Activated effector memory CD4-positive, alpha-beta T cell treated with Interleukin-2 at 50 U/mL for 16 hours (primary cell): Measurements from ENCODE around the gene ANKRD12.

Experiments used
- DNase-seq: peaks from one replicate; pipeline ENCODE4 v3.0.0-alpha.2; 2020

ANKRD12 gene

DNA sequence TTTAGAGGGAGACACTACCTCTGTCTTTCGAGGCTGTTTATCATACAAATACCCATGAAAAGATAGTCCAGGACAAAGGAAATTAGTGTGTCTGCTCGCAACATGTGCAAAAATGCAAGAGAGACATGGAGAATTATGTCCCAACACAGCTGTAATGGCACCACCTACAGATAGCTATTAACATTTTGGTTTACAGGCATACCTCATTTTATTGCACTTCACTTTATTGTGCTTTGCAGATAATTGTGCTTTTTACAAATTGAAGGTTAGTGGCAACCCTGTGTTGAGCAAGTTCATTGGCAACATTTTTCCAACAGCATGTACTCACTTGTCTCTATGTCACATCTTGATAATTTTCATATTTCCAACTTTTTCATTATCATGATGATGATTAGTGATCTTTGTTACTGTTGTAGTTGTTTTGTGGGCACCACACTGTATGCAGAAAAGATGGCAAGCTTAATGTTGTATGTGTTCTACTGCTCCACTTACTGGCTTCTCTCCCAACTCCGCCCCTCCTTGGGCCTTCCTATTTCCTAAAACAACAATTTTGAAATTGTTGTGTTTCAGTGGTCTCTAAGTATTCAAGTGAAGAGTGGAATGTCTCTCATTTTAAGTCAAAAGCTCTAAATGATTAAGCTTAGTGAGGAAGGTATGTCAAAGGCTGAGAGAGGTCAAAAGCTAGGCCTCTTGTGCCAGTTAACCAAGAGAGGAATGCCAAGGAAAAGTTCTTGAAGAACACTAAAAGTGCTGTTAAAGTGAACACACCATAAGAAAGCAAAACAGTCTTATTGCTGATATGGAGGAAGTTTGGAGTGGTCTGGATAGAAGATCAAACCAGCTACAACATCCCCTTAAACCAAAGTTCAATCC lies 52.0 kb downstream of the ANKRD12 start:
- DNase-seq, result no peak

DNA sequence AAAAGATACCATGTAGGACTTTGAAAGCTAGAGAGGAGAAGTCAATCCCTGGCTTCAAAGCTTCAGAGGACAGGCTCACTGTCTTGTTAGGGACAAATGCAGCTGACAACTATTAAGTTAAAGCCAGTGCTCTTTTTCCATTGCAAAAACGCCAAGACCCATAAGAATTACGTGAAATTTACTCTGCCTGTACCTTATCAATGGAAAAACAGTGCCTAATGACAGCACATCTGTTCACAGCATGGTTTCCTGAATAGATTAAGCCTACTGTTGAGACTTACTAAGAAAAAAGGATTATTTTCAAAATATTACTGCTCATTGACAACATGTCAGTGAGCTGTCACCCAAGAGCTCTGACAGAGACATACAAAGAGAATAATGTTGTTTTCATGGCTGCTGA lies 52.9 kb downstream of the ANKRD12 start:
- no peak for DNase-seq

DNA sequence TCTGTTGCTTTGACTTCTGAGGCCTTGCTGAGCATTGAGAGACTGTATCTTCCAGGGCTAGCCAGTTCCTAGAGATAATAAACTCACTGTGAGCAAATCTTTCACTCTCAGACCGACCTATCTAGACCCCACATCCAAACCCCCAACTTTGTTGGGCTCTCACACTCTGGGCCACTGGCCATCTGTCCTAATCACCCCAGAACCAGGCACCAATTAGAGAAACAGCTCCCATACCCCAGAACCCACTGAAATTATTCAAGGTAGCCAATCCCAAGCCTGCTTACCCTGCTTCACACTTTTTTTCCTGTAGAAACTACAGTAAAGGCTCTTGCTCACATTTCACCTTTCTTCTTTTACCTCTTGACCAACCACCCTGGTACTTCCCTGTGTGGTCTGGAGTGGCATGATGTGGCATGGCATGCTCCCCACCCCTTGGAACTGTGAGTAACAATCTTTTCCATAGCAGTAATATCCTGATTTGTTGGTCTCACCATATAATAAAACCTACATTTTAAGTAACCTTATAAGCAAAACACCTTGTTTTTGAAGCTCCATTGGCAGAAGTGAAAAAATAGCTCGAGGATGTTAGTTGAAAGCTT lies 55.2 kb downstream of the ANKRD12 start:
- DNase-seq, result no peak

DNA sequence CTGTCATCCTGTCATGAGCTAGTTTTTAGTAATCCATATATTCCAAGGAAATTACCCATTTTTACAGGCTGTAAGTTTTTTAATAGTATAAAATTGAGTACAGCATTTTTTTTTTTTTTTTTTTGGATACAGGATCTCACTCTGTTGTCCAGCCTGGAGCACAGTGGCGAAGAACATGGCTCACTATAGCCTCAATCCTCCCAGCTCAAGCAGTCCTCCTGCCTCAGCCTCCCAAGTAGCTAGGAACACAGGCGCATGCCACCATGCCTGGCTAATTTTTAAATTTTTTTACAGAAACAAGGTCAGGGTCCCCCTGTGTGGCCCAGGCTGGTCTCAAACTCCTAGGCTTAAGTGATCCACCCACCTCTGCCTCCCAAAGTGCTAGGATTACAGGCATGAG lies 56.5 kb downstream of the ANKRD12 start:
- DNase-seq, result no peak

DNA sequence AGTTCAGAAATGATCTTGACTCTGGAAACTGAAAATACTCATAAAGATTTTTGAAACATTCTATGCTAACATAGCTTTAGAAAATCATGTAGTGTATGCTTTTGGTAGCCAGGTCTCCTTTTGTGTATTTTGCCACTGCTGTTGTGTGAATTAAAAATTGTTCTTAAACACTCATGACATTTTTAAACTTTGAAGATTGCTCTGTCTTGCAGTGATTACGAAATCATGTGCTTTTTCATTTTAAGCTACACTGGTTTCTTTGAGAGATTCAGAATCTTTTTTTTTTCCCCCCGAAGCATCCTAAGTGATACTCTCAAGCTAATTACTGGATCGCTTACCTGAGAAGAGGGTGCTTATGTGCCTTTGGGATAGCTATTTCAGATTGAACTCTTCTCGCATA lies 60.0 kb downstream of the ANKRD12 start:
- DNase-seq, result no peak

DNA sequence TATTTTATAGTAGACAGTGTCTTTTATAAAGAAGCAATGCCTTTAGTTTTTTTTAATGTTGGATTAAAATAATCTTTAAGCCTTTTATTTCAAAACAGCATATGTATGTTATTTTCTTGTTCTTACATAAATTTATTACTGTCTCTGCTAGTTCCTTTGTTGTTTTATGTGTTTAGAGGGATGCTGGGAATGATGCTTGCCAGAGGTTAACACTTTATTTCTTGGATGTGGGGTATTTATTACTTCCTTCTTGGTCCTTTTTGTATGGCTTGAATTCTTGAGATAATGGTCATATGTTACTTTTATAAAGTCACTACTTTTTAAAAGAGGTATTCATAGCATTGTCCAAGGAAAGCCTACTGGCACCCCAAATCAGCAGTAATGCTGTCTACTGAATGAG lies 63.1 kb downstream of the ANKRD12 start:
- no peak for DNase-seq

DNA sequence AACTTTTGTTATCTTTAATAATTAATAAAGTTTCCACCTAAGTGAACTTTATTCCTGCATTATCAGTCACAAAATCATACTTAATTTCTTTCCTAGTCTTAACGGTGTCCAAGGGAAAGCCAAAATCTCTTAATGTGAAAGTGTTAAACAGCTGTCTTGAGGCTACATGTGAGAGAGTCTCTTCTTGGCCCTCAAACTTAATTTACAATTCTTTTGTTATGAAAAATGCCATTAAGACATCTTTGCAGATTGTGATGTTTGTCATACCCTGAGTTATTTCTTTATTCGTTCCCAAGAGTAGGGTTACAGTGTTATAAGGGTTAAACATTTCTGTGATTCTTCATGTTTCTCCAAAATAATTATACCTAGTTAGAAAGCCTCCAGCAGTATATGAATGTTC lies 64.6 kb downstream of the ANKRD12 start:
- DNase-seq, result no peak

DNA sequence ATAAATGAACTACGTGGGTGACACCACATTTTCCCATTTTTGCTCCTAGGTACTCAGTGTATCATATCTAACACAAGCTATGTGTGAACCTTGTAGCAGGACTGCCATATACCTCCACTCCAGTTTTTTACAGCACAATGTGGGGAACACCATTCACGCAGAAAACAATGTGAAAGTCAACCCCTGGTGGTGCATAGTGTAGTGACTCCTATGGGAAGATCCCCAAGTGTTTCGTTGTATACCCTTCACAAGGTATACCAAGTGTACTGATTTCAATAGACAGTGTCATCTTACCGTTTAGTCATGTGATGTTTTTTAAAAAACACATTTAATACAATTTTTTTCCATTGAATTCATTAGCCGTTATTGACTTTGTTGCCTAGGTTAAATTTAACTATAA lies 68.1 kb downstream of the ANKRD12 start:
- no peak for DNase-seq

DNA sequence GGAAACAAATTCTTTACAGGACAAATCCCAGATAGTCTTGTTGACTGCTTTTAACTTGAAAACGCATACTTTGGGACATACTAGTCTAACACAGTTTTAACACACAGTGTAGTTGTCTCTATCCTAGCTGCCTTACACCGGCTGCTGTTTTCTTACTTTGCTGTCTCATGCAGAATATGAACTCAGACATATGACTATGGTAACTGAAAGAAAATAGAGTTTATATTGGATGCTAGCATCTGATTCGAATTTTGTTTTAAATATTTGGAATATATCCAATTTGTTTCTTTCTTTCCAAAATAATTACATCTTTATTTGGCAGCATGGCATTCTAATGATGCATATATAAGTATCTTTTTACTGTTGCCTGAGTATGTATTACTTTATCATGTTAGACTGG lies 69.8 kb downstream of the ANKRD12 start:
- DNase-seq, result no peak

DNA sequence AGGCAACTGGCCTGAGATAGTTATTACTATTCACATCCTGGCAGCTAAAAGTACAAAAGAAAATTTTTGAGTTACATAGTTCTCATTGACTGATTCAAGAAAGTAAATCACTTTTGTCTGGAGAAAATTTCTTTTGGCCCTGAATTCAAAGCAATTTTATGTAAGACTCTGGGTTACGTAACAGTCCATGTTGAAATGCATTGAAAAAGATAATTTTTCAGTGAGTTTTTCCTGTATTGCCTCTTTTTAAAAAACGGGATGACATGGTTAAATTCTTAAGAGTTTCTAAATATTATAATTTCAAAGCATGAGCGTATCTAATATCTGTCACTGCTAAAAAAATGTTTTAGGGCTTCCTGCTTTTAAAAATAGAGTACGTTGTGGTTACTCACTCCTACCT lies 72.7 kb downstream of the ANKRD12 start:
- DNase-seq, result no peak

DNA sequence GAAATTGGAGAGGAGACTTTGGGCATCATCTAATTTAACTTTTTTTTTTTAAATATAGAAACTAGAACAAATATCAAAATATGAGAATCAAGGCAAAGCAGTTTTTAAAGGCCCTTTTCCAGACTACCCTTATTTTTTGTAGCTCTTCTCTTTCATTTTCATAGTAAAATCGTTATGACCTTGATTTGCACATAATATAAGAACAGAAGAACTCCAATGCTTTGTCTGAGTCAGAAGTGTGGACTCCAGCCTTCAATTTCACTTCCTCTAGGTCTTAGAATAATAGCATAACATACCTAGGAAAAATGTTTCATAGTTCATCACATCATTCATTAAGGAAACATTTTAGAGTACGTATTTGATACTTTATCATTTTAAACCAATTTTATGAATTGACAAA lies 74.4 kb downstream of the ANKRD12 start:
- no peak for DNase-seq

DNA sequence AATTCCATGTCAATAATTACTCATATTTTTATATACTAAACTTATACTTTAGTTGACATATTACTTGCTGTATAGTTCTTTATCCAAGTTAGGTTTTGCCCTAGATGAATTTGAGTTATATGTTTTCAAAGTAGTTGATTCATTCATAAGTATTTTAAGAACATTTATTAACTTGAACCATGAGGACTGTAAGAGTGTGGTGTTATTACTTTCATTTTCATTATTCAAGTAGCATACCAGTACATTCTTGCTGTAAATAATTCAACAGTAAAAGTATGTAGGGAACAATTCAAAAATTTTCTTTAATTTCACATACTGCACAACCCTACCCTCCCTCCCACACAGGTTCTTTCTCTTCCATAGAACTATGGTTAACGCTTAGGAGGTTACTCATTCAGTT lies 75.4 kb downstream of the ANKRD12 start:
- DNase-seq, result no peak

DNA sequence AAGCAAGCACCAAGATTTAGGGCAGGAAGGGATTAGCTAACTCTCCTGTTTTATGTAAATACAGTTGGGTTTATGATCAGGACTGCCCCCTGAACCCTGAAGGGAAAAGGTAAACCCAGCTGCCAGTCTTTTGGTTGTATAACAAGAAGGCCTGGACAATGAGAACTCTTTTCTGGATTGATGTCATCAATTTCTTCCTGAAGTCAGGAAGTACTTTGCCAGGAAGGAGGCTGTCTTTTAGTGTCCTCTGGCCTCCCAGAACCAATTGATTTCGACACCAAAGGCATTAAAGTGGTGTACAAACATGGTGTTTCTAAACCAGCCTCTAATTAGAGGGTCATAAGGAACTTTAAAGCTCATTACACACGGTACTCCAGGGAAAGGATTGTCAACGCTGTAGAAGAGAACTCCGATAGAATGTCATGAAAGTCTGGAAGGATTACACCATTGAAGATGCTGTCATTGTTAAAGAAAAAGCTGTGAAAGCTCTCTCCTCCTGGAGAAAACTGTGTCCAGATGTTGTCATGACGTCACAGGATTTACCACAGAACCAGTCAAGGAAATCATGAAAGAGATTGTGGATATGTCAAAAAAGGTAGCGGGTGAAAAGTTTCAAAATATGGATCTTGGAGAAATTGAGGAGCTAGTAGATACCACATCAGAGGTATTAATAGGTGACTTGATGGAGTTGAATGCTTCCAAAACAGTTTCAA lies 78.8 kb downstream of the ANKRD12 start:
- no peak for DNase-seq

DNA sequence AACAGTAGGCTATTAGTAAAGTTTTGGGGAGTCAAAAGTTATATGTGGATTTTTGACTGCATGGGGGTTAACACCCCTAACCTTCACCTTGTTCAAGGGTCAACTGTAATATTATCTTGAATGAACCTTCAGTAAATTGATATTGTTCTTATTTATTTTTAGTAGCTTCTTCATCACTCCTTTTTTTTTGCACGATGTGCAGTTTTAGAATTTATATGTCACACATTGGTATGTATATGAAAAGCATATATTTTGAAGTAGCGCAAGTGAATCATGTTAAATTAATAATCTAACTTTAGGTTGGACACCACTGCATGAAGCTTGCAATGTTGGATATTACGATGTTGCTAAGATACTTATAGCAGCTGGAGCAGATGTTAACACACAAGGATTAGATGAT lies 79.9 kb downstream of the ANKRD12 start:
- DNase-seq, result no peak

DNA sequence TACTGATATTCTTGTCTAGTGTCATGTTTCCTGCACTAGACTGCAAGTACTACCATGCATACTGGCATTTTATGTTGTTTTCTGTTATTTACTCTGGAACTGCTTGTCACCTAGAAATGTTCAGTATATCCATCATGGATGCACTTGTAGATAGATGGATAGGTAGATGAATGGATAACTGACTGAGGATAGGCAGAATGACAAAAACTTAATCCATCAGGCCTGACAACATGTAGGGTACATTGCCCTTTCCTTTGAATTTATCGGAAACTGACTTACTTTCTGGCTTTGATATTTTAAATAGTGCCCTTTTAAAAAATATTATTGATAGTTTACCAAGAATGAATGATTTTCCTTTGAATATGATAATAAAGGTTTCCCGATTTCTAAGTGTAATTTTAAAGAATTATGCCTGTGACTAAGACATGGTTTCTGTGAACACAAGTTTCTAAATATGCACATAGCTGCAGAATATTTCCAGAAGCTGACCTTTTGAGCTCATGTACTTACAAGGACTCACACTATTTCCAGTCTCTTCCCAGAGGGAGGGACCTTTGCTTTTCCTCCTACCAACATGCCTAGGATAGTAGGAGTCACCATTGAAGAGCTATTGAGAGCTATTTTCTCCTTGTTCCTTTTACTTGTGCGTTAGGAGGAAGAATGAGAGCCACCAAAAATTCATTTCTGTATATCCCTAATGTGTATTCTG lies 81.3 kb downstream of the ANKRD12 start:
- DNase-seq, result no peak

DNA sequence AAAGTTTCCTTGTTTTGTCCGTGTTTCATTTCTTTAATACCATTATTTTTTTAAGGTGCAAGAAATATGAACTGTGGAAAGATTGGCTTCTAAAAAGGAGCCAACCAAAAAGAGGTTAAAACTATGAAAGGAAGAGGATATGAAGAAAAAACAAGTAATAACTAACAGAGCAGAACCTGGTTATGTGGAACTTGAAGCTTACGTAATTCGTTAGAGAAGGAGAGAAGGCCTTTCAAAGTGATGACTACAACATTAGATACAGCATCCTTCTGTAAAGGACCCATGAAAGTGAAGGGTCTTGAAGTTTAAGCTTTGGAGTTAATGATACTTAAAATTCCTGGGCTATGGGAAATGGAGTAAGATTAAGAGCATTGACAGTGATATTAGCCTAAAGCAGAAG lies 84.5 kb downstream of the ANKRD12 start:
- DNase-seq, result no peak

DNA sequence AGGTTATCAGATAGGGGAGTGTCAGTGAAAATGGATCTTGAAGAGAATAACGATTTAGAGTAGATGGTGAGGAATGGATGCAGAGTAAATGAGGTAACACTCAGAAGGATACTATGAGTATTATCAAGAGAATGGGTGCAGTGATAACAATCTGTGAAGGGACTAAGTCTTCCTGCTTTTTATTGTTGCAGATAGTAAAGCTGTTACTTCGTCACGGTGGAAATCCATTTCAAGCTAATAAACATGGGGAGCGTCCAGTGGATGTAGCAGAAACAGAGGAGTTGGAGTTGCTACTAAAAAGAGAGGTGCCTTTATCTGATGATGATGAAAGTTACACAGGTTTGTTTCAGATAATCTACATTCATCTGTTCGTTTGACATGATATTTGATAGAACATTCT lies 85.1 kb downstream of the ANKRD12 start:
- DNase-seq, result no peak

DNA sequence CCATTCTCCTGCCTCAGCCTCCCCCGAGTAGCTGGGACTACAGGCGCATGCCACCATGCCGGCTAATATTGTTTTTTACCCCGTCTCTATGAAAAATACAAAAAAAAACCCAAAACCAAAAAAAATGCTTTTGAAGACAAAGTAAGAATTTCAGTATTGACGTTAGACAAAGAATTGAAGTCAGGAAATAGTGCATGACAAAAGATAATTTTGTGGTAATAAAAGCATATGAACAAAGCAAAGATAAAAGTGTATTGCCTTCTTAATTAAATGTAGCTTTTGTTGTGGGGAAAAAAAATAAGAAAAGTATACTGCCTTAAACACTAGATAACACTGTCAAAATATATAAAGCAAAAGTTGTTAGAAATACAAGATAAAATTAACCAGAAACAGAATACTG lies 86.8 kb downstream of the ANKRD12 start:
- no peak for DNase-seq

DNA sequence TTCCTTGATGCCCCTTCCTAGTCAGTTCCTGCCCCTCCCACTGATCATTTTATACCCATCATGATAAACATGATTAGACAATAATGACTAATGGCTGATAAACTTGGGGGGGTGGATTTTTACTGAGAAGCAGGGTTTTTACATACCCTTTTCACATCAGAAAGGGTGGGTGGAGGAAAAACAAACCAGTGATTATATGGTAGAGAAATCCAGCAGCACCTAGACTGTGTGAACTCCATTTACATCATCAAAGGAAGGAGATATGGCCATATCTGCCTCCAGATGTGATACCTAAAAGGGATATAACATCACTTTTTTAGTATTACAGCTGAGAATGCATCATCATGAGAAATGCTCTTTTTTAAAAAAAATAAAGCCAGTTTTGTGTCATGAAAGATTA lies 89.9 kb downstream of the ANKRD12 start:
- DNase-seq, result no peak

DNA sequence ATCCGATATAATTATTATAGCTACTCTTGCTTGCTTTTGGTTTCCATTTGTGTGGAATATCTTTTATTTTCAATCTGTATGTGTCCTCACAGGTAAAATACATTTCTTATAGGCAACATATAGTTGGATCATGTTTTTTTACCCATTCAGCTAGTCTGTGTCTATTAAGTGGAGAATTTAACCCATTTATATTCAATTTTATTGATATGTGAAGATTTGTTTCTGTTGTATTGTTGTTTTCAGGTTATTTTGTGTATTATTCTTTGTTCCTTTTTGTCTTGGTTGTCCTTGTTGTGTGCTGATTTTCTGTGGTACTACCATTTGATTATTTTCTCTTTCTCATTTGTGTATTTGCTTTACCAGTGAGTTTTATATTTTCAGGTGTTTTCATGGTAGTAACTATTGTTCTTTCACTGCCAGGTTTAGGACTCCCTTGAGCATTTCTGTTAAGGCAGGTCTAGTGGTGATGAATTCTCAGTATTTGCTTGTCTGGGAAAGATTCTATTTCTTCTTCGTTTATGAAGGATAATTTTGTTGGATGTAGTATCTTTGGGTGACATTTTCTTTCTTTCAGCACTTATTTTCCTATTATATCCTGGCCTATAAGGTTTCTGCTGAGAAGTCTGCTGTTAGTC lies 95.4 kb downstream of the ANKRD12 start:
- DNase-seq, result no peak

DNA sequence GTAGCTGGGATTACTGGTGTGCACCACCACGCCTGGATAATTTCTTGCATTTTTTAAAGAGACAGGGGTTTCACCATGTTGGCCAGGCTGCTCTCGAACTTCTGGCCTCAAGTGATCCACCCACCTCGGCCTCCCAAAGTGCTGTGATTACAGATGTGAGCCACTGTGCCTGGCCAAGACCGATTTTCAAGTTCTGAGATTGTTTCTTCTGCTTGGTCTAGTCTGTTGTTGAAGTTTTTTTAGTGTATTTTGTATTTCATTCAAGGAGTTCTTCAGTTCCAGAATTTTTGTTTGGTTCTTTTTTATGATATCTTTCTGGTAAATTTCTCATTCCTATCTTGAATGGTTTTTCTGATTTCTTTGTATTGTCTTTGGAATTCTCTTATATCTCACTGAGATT lies 96.4 kb downstream of the ANKRD12 start:
- DNase-seq, result no peak

DNA sequence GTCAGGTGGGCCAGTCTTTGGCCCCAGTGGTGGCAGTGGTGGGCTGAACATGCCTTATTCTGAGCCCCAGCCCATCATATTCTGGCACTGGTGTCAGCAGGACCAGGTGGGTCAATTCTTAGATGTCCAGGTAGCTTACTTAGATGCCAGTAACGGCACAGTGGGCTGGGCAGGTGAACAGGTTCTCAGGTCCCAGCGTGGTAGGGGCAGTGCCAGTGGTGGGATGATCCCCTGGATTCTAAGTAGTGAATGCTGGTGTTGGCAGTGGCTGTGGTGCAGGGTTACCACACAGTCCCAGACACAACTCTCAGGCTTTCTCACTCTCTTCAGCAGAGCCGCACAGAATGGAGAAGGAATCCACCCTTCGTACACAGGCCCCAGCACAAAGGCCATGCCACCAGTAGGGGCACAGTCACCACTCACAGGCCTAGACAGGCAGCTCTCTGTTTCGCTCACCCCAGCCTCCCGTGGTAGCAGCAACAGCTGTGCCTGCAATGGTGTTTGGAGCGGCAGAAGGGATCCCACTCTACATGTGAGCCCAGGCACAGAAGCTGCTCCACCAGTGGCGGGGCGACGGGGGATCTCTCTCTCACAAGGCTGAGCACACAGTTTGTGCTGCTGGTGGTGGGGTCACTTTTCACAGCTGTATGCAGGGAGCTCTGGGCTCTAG lies 97.3 kb downstream of the ANKRD12 start:
- no peak for DNase-seq
